Ovary (tissue), 9 donors: ENCODE measurements around the gene PPM1F. TPM values are rescaled to one million over a fixed set of nuclear protein-coding genes. Genes with fewer than 3 reads are reported as not detected.

ENCODE experiments used
- DNase-seq, 5 donors: peaks; one replicate each; pipeline ENCODE4 v3.0.0-alpha.2; 2019 to 2020
- H3K27ac ChIP-seq, 2 donors: fragments of 200-600 bp; one replicate each; pipeline versions ENCODE4 v1.5.1 to v1.8.0; 2019 to 2022
- H3K27me3 ChIP-seq: fragments of 200-600 bp; one replicate; pipeline ENCODE4 v1.8.0; 2022
- H3K36me3 ChIP-seq: fragments of 200-600 bp; sonication (generic); one replicate; pipeline ENCODE4 v1.5.1; 2019
- H3K4me1 ChIP-seq: one replicate; pipeline ENCODE4 v1.8.1; 2013; ENCODE audit warnings: mild to moderate bottlenecking, moderate library complexity; ENCODE audit not compliant: insufficient read depth
- H3K4me3 ChIP-seq: fragments of 200-600 bp; sonication (generic); one replicate; pipeline ENCODE4 v1.5.1; 2017
- H3K9me3 ChIP-seq, 2 donors: fragments of 200-600 bp in 1 of 2; sonication (generic) in 1 of 2; one replicate each; pipeline versions ENCODE4 v1.5.1 to v1.8.1; 2013 to 2019; ENCODE audit warnings: mild to moderate bottlenecking in 1 of 2, moderate library complexity in 1 of 2
- CTCF ChIP-seq, 3 donors: fragments of 450-650 bp in 2 of 3; fragments of 200-600 bp in 1 of 3; IDR thresholded peaks; one replicate each; pipeline versions ENCODE4 v1.5.1 to v1.8.0; 2016 to 2022; ENCODE audit warnings: antibody characterized with exemption in 3 of 3, mild to moderate bottlenecking in 1 of 3
- EP300 ChIP-seq: sonication (generic); formaldehyde crosslinking; IDR thresholded peaks from one replicate; pipeline ENCODE4 v1.6.1; 2017; ENCODE audit warnings: antibody characterized with exemption
- POLR2A ChIP-seq: fragments of 450-650 bp; IDR thresholded peaks from one replicate; pipeline ENCODE4 v1.6.1; 2017; ENCODE audit warnings: antibody characterized with exemption, mild to moderate bottlenecking, moderate library complexity
- WGBS, 3 donors: extraction: QIAGEN DNeasy Blood & Tissue Kit in 1 of 3; methylation state at CpG; one replicate each; pipeline versions ENCODE4 v1.1.5 to v1.1.7; 2013 to 2017; 5-methylcytosine and 5-hydroxymethylcytosine counted together
- intact Hi-C, 4 donors: fragments of 100-400 bp; cut with DNase I; formaldehyde crosslinking; loops; one replicate each; pipeline versions ENCODE4 v1.11.0 to v1.15.1; 2022 to 2023
- polyA plus RNA-seq, 2 donors: library from polyadenylated mRNA; stranded (reverse); fragments of 200-250 nt in 1 of 2; fragments of 350-450 nt in 1 of 2; fragmentation: Illumina TruSeq in 1 of 2; extraction: RNeasy Lipid Tissue Mini Kit (QIAGEN cat#74804) in 1 of 2; gene quantifications; one replicate each; pipeline ENCODE4 v1.2.3, GENCODE V29; 2013 to 2014
- total RNA-seq, 7 donors: library from RNA; depleted of rRNA in 2 of 7; stranded (reverse); fragments of >200 nt in 2 of 7; fragmentation: NEBNext Ultra II Directional in 3 of 7; extraction: Animal tissue kit (Norgen Biotek cat#: 25700) in 3 of 7; gene quantifications; one replicate each; pipeline versions ENCODE4 v1.1.0 to v1.2.4, GENCODE V29; 2016 to 2023
- donor health status: DM: no; HTN: no; CAD: no; lungs with moderate emphysema.
- donor health status: DM: no; HTN: no; CAD: no.
- donor health status: Bipolar disorder and iron deficiency.
- donor health status: DM: yes; HTN: yes; CAD: no.
- donor health status: DM: no; HTN: no; CAD: no.
- donor health status: DM: yes; HTN: yes; CAD: no.

Gene PPM1F
- total and polyA plus RNA-seq, 9 donors = 9.8 to 33.0 (median 22.0) TPM

DNA sequence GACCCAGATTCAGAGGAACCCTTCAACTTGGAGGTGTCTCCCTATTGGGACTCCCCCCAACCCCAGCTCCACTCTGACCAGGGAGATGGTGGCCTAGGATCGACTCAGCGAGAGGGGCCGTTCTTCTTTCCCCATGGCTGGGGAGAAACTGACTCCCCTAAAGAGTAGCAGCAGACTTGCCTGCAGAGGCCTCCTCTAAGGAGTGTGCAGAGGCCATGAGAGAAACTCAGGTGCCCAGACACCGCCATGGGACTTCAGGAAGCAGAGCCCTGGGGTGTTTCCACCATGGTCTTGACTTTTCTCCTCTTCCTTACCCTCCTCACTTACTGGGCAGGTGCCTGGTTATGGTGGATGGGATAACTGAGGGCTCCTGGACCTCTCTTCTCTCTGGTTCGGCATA is 32.6 kb upstream of the PPM1F start:
- WGBS, 3 donors = 89 to 96% (median 93%) methylated on average over 5 of the region's 5 CpGs
- no peaks in the 10 kb centered on the region for H3K36me3 ChIP-seq
- no peak for DNase-seq
- H3K4me3 ChIP-seq = no peak overlapping the region
- peaks cover 2% of the 10 kb centered on the region for H3K4me1 ChIP-seq
- intact Hi-C loops = no loop called here
- no peaks in the 10 kb centered on the region for H3K27me3 ChIP-seq
- no peaks in the 10 kb centered on the region for H3K9me3 ChIP-seq
- TF ChIP-seq EP300 (no peak), POLR2A (no peak), CTCF (IDR thresholded peaks at IDR 0.05) (no peak)
- no peak overlapping the region for H3K27ac ChIP-seq

- no peaks in the 10 kb centered on the region for H3K27me3 ChIP-seq
- H3K4me1 ChIP-seq = peaks cover 2% of the 10 kb centered on the region
- H3K27ac ChIP-seq = no peak overlapping the region
- H3K9me3 ChIP-seq = no peaks in the 10 kb centered on the region
- 37 to 49% (median 37%) methylated on average over 7 of the region's 7 CpGs for WGBS, 3 donors
- no peak for TF ChIP-seq EP300
- TF ChIP-seq CTCF (IDR thresholded peaks at IDR 0.05) = no peak
- no peak for TF ChIP-seq POLR2A
- intact Hi-C loops = no loop called here
- no peak overlapping the region for H3K4me3 ChIP-seq
- no peaks in the 10 kb centered on the region for H3K36me3 ChIP-seq
- no peak for DNase-seq
Observed at GRCh38 chr22:21984793-21985192, 32.1 kb upstream of the PPM1F start.

GRCh38 chr22:21982338-21982965 is 29.8 kb upstream of the PPM1F start, which contains the start of gene TOP3B:
TSS of gene TOP3B (minus strand) at chr22:21982787. CDS start at chr22:21975709, 7,078 bp downstream.
- peak within 1 kb of the TSS; percentile 80 for H3K4me3 ChIP-seq
- 0 to 1% (median 0%) methylated on average over 54 of the region's 54 CpGs for WGBS, 3 donors
- no peaks in the 10 kb centered on the region for H3K9me3 ChIP-seq
- no peaks in the 10 kb centered on the region for H3K27me3 ChIP-seq
- no peaks in the 10 kb centered on the region for H3K36me3 ChIP-seq
- peak; percentile 69 to 88 (median 78) for DNase-seq
- H3K4me1 ChIP-seq = peaks cover 2% of the 10 kb centered on the region
- intact Hi-C loops = no loop called here
- H3K27ac ChIP-seq = peak within 1 kb of the TSS; percentile 27 to 59
- peak; percentile 17 for TF ChIP-seq POLR2A
- peak in 1 of 3 donors; percentile 5 for TF ChIP-seq CTCF (IDR thresholded peaks at IDR 0.05)
- no peak for TF ChIP-seq EP300

DNA sequence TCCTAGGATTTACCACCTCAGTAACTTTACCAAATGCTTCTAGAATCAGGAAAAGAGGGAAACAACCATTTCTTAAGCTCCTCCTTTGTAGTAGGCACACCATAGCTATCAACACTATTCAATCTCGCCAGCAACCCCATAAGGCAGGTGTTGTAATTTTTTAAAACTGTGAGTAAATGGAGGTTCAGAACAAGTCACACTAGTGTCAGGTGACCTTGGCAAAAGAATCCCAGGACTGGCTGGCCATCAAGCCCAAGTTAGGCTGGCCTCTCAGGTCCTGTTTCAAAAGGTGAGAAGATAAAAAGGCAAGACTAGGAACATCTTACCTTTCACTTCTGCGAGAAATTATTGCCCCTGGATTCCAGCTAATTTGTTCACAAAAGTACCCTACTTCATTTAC is 29.2 kb upstream of the PPM1F start:
- intact Hi-C loops = no loop called here
- H3K4me1 ChIP-seq = peaks cover 2% of the 10 kb centered on the region
- H3K9me3 ChIP-seq = no peaks in the 10 kb centered on the region
- H3K27ac ChIP-seq = peak overlapping the region; percentile 27 to 59
- peak overlapping the region; percentile 80 for H3K4me3 ChIP-seq
- WGBS, 3 donors = 20 to 34% (median 30%) methylated on average over 2 of the region's 2 CpGs
- no peaks in the 10 kb centered on the region for H3K27me3 ChIP-seq
- TF ChIP-seq POLR2A = no peak
- no peaks in the 10 kb centered on the region for H3K36me3 ChIP-seq
- DNase-seq = no peak

- Histone ChIP-seq H3K27ac (no peak overlapping the region), H3K4me1 (peaks cover 2% of the 10 kb centered on the region), H3K27me3 (no peaks in the 10 kb centered on the region), H3K9me3 (no peaks in the 10 kb centered on the region), H3K4me3 (no peak overlapping the region), H3K36me3 (no peaks in the 10 kb centered on the region)
- peak in 1 of 5 donors; percentile 23 for DNase-seq
- intact Hi-C loops = no loop called here
- 59 to 65% (median 59%) methylated on average over 7 of the region's 7 CpGs for WGBS, 3 donors
- TF ChIP-seq POLR2A (no peak), CTCF (IDR thresholded peaks at IDR 0.05) (no peak), EP300 (no peak)
Observed at GRCh38 chr22:21980547-21980946, 27.9 kb upstream of the PPM1F start.
